Measurements from ENCODE around the gene NUDT8.

GRCh38 chr11:67630943-67631331 is 1.2 kb upstream of the NUDT8 start:
- TF ChIP-seq CTCF (conservative IDR thresholded peaks at IDR 0.05 in 1 of 2, IDR thresholded peaks at IDR 0.05 in 1 of 2; ENCODE audit: extremely low read depth in 1 of 2, insufficient read depth in 1 of 2, low read depth in 1 of 2, low read length in 2 of 2), result no peak
- TF ChIP-seq EZH2 (IDR thresholded peaks at IDR 0.05; ENCODE audit: borderline replicate concordance, low read length), result no peak

Measured in mammary epithelial cell (primary cell).